Globus pallidus (tissue), 1 donor: ENCODE results near the gene GMIP.

Experiments used
- DNase-seq: peaks from one replicate; pipeline ENCODE4 v3.0.0-alpha.2; 2015; ENCODE audit warnings: low spot score

GMIP gene

DNA sequence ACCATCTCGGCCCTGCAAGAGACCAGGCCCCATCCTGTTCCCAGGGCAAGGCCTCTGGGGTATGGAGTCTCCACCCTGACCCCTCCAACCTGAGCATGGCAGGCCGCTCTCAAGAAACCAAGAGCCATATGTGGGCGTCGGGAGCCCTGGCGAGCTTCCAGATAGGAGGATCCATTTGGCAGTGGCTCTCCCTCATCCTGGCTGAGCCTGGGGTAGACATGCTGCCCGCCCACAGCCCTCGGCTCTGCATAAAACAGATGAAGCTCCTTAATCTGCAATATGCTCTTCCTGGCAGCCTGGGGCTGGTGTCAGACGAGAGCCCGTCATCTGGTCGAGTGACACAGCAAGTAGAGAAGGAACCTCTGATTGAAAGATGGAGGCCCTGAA lies 13.9 kb upstream of the GMIP start:
- no peak for DNase-seq

DNA sequence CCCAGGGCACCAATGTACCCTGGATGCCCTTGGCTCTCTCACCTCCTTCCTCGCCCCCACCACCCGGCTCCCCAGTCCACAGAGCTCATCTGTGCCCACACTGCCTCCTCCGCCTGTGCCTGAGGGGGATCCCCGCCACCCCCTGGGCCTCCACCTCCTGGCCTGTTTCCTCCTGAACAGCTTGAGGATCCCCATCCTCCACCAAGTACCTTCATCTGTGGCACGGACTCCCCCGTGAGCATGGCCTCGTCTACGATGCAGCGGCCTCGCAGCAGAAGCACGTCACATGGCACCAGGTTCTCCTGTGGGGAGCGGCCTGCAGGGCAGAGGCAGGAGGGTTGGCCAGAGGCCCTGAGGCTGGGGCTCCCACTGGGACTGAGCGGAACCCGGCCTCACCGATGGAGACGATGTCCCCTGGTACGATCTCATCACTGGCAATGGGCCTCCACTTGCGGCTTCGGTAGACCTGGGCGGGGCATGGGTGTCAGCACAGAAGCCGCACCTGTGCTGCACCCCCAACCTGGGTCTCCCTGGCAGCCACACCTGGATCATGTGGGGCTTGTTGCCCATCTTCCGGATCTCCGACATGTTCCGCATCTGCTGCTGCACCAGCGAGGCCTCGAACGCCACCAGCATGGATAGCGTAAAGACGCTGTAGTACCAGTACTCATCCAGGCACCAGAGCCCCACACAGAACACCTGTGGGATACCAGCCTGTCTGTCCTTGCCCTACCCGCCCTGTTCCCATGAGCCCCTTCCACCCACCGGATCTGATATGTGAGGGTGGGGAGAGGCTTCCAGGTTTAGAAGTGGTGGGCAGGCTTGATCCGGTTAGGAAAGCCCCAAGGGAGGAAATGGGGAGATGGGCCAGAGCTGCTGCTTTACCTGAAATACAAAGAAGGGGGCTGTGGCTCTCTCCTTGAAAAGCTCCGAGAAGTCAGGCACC lies 13.3 kb upstream of the GMIP start:
- no peak for DNase-seq

DNA sequence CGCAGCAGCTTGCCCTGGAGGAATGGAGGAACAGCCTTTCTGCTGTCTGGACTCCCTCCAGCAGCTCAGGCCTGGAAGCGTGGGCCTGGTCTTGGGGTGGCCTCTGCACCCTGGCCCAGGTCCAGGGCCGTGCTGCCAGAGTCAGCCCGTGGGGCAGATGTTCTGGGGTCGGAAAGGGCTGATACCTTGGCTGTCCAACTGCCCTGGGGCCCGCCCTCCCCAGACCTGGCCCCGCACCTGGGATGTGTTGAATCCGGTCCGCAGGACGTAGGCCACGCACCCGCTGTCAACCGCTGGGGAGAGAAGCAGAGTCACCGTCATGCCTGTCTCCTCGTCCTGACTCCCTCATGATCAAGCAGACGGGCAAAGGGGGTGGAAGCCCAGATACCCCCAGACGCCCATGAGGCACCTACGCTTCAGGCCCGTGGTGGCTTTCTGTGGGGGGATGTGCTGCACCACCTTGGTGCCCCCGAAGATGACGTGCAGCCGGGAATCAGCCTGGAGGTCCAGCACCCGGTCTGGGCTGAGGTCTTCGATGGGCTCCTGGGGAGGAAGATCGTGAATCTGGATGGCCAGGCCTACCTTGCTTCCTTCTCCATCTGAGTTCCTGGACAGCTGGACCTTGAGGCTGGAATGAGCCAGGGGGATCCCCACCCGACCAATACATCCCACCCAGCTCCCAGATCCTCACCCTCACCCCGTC lies 12.3 kb upstream of the GMIP start:
- no peak for DNase-seq

DNA sequence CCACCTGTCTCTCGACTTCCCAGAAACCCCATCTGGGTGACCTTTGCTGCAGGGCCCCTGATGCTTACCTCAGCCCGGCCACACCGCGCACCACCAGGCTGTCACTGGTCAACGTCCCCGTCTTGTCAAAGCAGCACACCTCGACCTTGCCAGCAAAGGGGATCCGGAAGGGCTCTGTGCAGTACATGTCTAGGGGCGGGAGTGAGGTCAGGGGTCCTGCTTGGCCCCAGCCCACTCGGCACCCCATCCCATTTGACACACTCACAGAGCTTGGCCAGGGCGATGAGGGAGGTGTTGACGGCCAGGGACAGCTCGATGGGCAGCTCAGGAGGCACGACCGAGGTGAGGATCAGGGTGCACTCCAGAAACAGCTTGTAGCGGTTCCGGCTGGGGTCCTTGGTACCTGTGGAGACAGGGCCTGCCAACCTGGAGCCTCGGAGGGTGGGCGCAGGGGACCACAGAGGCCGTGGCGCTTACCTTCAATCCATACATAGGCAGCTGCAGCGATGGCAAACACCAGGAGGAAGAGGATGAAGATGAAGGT lies 11.7 kb upstream of the GMIP start:
- DNase-seq: no peak

DNA sequence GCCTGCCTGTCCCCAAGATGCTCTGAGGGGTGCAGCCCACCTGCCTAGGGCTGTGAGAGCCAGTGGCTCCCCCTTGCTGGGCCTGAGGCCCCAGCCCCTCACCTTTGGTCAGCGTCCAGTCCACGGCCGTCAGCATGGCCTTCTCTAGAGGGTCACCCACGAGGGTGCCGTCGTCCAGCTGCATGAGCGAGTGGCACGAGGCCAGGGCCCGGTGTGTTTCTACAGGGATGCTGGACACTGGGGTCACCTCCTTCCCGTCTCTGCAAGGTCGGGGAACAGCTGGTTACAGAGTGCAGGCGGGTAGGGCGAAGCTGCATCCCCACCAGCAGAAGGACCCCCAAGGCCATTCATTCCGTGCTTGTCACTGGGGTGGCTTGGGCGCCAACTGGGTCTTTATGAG lies 11.0 kb upstream of the GMIP start:
- no peak for DNase-seq

DNA sequence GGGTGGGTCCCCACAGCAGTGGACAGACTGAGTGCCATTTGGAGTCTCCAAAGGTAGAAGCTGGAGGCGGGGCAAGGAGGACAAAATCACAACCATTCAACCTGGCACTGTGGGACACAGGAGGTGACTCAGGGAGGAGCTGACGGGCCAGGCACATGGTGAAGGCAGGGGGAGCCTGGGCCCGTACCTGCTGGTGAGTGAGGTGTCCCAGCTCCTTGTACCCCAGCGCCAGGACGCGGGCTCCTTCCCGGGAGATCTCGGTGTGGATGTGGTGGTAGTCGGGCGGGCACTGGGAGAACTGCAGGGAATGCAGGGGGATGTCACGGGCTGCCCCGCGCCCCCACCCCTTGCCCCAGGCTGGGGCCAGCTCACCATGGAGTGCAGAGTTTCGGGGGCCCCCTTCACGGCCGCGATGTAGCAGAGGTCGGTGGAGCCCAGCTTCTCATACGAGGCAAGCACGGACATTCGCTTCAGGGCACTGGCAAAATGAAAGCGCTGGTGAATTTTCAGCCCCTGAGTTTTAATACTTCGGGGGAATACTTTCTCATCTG lies 10.2 kb upstream of the GMIP start:
- DNase-seq: no peak

DNA sequence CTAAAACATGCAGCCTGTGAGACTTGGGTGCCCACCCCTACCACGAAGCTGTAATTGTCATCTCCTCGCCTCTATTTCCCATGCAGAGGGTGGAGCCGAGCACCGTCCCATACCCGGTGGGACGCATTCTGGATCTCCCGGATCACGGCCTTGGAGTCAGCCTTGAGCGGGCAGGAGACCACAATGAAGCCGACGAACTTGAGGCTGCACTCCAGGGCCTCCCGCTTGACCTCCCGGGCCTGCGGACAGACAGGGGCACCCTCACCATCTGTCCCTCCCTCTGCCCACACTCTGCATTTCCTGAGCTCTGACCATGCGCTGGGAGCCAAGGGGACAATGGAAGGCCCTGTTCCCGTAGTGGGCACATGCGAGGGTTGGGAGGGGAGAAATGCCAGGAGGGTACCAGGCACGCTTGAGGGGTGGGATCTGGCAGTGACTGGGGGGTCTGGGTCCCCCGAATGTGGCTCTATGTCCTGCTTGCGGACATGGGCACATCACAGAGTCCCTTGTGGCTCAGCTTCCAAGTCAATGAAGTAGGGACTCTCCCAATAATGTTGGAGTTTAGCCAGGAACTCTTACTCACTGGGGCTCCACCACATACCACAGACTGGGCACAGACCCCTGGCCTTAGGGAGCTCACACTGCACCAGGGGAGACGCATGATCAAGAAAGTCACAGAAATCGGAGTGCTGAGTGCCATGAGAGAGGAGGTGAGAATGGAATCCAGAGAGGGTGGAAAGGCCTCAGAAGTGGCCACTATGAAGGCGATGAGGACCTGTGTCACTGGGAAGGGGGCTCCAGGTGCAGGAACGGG lies 9.2 kb upstream of the GMIP start:
- no peak for DNase-seq

DNA sequence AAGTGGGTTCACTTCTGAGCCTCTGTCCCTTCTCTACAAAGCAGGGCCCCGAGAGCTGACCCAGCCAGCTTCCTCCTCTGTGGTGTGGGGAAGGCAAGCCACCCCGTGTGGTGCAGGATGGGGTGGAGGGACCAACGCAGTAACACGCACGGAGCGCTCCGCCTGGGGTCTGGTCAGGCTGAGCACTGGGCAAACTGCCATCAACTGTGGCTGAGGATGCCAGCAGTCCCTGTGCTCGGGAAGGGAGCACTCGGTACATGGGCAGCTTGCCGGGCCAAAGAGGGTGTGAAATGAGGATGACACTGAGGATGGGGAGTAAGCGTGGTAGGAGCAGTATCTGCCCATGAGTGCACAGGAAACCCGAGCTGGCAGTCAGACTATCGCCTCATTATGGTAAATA lies 7.6 kb upstream of the GMIP start:
- DNase-seq: peak; percentile 77

DNA sequence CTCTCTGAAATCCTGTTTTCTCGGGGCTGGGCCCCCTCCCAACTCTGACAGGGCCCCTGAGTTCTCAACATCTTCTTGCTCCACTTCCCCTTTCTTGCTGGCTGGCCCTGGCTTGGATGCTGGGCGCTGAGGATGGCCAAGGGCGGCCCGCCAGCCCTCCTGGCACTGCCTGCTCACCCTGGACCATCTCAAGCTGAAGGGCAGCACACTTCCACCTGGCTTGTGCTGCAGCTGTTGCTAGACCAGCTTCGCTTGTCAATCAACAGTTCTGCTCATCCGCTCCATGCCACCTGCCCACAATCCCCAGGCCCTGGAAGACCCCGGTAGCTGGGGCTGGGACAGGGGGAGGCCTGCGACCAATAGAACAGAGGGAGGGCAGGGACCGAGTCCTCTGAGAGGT lies 6.9 kb upstream of the GMIP start:
- DNase-seq: no peak

DNA sequence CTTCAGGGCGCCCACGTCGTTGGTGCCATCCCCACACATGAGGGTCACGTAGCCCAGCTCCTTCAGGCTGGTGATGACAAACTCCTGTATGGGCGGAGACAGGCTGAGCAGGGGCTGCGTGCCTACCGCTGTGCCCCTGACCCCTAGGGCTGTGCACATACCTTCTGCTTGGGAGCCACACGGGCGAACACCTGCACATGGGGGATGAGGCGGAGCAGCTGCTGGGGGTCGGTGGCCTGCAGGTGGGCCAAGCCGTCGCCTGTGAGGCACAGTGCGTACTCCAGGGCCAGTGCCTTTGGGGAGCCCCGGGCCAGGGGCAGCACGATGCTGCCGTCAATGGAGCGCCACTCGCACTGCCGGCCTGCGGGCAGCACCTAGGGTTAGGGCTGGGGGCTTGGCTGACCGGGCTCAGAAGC lies 6.1 kb upstream of the GMIP start:
- DNase-seq: no peak

DNA sequence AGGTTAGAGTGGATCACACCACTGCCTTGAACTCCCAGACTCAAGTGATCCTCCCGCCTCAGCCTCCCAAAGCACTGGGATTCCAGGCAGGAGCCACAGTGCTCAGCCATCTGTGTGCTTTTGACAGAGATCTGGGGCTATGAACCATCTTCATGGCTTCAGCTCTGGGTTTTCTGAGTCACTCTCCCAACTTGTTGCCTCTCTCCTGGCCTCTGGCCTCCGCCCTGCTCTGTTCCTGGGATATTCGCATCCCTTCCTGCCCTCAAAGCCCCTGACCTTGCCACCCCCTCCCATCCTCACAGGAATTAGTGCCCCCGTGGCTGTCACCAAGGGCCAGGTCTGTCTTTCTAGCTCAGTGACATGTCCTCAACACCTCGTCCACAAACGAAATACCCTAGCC lies 5.7 kb upstream of the GMIP start:
- DNase-seq: no peak

DNA sequence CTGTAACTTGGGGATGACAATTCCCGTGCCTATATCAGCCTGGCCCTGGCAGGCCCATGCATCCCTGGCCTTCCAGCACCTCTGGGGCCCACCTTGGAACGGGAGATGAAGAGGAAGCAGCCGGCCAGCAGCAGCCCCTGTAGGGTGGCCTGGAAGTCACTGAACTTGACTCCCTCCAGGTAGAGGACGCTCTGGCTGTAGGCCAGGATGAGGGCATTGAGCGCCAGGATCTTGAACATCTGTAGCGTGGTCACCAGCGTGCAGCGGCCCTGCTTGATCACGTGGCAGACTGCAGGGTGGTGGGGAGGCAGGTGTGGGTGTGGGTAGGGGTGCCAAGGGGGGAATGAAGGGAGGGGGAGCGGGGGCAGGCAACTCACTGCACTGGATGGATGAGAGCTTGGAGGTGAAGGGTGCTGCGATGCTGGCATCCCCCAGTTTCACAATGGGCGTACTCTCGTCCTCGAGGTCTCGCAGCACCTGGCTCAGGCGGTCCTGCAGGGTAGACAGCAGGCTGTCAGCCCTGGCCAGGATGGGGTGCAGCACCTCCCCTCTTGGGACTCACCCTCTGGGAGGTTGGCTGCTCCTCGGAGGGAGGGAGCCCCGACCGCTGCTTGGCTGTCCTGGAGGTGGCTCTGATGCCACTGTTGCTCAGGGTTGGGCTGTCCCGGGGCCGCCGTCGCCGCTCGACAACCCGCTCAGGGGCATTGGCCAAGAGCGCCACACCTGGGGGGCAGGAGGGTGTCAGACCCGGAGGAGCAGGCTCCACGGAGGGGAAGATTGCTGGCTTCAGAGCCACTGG lies 3.8 kb upstream of the GMIP start:
- DNase-seq: no peak

DNA sequence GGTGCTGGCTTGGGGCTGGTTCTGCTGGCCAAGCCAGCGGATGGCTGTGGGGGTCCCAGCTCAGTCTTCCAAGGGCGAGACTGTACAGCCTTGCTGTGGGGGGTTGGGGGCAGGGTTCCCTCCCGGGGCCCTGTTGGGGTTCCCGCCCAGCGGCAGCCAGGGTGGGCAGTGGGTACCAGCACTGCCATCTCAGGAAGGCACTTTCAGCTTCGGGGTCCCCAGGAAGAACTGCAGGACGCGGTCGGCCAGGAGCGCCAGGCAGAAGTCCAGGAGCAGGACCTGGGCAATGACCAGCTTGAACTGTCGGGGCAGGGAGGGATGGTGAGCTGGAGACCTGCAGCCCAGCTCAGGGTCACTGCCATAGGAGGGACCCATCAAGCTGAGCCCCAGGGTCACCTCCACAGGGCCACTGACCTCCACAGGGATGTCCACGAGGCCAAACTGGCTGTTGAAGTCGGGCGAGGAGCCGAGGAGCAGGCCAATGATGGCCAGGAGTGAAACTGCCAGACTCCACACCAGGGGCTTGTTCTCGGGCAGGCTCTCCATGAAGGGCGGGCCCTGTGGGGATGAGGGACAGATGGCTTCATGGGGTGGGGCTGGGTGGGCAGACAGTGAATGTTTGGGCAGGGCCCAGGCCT lies 1.9 kb upstream of the GMIP start:
- no peak for DNase-seq

DNA sequence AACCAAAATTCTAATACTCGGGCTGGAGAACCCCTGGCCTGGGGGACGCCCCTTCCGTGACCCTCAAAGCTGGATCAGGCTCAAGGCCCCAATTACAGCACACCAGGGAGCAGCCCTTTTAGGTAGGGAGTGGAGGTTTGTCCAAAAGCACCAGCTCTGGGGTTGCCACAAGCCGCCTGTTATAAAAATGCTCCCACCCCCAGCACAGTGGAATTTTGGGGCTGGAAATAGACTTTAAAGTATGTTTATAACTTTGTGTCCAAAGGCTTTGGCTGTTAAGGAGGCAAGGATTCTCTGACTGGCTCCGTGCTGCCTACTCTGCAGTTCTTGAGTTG lies 564 bp upstream of the GMIP start:
- DNase-seq: no peak

DNA sequence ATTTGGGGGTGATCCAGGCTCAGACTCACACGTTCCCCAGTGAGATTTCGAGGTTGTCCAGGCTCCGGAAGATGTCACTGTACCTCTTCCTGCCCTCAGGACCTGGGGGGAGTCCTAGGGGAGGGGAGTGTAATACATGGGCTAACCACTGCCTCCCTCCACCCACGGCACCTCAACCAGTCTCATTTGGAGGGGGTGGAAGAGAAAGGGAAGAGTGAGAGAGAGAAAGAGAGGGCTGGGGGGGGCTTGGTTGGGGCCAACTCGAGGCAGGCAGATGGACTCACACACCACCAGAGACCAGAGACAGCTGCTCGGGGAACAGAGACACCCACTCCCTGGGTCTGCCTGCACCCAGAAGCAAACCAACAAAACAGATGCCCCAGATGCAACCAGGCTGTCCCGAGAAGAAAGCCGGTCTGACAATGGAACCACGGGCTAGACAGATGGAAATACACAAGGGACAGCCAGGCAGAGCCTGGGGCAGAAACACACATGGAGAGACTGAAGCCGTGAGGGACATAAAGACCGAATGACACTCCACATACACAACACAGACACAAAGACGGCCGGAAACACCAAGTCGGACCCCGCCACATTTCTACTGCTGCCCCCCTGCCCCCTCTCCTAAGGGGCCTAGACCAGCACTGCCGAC lies 825 bp downstream of the GMIP start:
- no peak for DNase-seq

DNA sequence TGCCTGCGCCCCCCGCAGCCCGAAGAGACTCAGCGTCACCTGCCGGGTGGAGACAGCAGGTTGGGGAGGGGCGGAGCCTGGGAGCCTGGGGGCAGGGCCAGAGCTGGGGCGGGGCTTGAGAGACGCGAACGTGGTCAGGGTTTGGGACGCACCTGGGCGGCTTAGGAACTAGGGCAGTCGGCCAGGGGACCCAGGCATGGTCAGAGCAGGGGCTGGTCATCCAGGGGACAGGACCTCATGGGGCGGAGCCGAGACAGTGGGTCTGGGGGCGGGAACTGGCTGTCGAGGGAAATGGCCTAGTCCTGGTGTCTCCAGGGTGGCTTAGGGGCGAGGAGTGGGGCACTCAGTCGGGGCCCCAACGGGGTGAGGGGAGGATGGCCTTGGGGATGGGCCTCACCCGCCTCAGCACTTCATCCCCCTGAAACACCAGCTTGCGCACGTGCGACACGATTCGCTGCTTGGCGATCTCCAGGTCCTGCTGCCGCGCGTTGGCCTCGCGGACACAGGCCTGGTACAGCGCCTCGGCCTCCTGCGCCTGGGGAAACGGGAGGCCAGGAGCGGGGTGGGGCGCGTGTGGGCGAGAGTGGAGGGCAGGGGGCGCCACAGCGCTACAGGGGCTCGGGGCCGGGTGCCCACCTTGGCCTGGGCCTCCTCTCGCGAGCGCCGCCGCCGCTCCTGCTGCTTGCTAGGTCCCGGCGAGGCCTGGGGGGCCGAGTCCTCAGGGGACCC lies 5.8 kb downstream of the GMIP start:
- no peak for DNase-seq

DNA sequence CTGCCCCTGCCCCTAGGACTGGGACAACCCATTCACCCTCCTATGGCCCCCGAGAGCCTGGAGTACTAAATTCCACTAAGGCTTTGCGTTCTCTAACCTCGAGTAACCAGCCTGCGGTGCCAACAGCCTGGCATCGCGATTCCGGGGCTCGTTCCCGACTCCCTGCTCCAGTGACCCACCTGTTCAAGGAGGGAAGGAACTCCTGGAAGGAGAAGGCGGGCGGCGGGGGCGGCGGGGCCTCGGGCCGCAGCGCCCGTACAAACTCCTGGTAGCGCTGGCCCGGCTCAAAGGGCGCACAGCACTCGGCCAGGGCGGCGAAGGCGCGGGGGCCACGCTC lies 6.3 kb downstream of the GMIP start:
- DNase-seq: no peak

DNA sequence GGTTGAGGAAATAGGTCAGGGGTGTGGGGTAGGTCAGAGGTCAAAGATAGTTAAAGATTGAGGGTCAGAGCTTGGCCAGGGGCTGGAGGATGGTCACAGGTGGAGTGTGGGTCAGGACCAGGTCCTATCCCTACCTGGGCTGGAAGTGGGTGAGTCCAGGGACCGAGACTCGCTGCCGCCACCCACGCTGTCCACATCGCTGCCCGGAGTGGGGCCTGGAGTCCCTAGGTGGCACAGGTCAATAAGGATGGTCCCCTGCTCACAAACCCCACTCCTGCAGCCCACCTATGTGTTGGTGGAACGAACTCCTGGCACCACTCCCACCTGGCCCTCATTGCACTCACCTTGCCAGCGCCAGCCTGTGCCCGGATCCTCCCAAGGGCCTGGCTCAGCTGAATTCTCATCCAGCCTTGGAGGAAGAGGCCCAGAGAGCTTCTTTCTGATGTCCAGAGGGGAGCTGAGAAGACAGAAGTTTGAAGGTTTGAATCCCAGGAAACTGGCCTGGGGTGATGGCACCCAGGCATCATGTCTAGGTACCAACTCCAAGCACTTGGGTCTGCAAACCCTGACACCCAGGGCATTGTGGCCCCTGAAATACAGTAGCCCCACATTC lies 6.8 kb downstream of the GMIP start:
- no peak for DNase-seq

DNA sequence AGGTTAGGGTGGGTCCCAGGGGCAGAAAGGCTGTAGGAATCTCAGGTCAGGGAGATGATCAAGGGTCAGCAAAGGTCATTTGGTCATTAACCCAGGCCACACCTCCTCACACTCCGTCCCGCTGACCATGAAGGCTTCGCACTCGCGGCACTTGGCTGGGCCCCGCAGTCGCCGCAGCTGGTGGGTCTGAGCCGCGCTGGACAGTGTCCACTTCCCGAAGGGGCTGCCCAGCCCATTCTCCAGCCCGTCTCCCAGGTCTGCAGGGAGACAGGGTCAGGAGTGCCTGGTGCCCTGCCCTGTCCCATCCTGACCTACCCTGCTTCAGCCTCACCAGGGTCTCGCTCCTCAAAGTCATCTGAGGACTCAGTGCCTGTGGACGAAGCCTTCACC lies 8.1 kb downstream of the GMIP start:
- DNase-seq: no peak
